HT1080 (cell line): ENCODE results near the gene RILP. TPM values are rescaled to one million over a fixed set of nuclear protein-coding genes. Genes with fewer than 3 reads are reported as not detected.

Experiments
- DNase-seq: peaks from one replicate; pipeline ENCODE4 v3.0.0-alpha.2; 2015; ENCODE audit warnings: low read depth
- total RNA-seq: library from RNA; depleted of rRNA; stranded (reverse); fragments of >200 nt; shearing (Covaris generic); gene quantifications from 2 replicates; pipeline ENCODE4 v1.2.3, GENCODE V29; 2014

Gene RILP
- total RNA-seq, 1 experiment from 2014 or later: 8.0 TPM

- peak; percentile 49 for DNase-seq
These were observed 20.0 kb downstream of the RILP start for GRCh38 chr17:1629504-1630310.

- DNase-seq: peak; percentile 94
These were observed 20.7 kb downstream of the RILP start for GRCh38 chr17:1628856-1629503.

DNA sequence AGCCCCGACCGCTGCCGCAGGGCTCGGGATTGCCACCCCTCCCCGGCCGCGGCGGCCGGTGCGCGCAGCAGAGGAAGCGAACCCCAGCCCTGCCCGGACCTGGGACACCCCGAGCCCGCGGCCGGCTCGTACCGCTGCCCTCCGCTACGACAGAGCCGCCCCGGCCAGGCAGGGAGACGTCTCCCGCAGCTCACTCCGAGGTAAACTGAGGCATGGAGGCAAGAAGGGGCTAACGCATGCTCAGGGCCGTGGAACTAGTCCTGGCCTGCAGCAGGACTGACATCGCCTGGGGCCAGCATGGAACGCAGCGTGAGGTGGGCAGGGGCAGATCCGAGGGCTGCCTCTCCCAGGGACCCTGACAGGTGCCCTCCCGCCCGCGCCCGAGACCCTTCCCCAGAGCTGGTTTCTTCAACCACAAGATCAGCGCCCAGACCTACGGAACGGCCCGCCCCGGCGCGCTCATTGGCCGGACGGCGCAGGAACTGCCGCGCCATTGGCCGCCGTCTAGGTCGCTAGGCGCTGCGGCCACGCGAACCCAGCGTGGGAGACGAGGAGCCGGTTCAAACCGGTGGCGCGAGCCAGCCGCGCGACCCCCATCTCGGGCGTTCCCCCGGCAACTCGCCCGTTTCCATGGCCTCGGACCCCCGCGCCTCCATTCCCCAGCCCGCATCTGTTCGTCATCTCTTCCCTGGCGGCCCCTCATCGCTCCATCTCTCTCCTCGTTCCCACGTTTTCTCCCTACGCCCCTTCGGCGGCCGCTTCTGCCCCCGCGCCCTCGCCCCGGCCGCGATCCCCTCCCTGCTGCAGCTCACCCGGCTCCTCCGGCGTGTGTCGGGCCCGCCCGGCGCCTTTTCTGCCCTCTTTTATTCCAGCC, 21.4 kb downstream of the RILP start, which contains the start of gene SLC43A2:
Gene SLC43A2 (minus strand): TSS at position 853 of the 874 bp plus-strand sequence. CDS start 960 bp downstream, outside the sequence.
- peak; percentile 66 for DNase-seq

DNA sequence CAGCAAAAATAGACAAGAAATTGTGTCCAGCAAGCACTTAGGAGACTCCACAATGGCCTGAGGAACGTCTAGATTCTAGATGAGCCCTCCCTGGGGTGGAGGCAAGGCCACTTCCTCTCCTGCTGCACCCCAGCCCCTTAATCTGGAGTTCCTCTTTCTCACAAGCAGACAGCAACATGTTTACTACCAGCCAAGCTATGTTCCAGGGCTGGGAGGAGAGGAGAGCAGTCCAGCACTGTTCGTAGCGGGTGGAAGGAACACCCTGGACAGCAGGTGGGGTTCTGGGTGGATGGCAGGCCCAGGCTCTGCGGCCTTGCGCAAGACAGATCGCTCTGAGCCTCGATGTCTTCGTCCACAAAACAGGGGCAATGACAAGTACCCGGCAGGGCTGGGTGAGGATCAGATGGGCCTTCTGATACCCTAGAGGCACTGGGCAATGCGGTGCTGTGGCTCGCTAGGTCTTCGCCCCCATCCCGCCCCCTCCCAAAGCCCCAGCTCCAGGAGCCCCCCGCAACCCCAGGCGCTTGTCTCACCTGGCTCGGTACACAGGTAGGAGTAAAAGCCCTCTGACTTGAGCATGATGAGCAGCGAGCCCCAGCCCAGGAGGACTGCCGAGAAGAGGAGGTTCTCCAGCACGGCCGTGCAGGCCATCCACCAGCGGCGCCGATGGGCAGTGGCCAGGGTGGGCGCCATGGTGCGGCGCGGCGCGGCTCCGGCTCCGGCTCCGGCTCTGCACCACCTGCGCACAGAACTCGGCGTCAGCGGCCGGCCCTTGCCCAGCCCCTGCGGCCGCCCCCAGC, 22.3 kb downstream of the RILP start:
- no peak for DNase-seq

DNA sequence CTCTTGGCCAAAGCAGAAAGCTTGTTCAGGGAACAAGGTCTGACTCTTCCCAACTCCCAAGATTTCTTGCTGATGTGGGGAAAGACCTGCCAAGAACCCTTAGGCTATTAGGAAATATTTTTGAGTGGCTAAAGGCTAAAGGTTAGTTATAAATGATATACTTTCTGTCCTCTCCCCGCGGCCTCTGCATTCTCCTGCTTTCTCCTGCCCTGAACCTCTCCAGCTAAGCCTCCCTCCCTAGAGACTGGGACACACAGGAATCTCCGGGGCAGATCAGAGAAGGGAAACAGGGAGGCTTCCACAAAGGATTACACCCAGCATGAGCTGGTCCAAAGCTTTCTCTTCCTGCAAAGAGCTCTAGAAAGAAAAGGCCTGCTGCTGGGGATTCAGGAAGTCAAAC, 23.3 kb downstream of the RILP start:
- DNase-seq: no peak

DNA sequence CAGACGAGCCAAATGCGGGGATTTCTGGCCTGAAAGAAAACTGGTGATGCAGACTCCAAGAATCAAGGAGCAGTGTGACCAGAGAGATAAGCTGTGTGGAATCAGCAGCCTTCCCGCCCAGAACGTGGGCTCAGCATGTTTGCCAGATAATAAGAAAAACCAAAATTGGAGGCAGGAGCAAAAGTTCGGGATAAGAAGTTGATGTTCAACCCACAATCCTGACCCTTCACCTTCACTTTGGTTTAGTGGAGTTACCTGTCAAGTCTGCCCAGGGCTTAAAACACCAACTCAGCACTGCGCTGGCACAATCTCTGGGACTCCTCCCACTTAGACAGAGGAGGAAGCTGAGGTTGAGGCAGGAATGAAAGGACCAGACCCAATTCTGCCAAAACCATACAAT, 24.1 kb downstream of the RILP start:
- no peak for DNase-seq

DNA sequence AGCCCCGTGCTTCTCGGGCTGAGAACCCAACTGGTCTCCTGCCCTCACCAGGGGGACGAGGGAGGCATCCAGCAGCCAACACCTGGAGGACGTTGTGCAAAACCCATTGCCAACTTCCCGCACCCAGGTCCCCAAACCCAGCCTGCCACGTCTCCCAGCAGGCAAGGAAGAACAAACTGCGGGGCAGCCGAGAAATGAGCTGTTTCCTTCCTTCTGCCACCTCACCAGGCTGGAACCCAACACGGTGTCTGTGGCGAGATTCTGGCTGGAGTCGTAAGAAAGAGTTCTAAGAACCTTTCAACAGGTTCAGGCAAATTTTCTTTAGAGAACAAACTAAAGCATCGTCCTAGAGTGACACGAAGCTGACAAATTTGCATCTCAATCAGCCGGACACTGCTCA, 24.6 kb downstream of the RILP start:
- DNase-seq: no peak

DNA sequence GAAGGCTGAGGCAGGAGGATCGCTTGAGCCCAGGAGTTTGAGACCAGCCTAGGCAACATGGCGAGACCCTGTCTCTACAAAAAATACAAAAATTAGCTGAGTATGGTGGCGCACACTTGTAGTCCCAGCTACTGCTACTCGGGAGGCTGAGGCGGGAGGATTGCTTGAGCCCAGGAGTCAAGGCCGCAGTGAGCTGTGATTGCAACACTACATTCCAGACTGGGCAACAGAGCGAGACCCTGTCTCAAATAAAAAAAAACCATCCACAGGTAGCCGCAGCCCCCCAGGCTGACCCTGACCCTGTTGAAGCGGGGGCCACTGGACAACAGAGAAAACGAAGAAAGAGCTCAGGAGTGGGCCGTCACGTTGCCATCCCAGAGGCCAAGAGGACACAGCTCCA, 25.0 kb downstream of the RILP start:
- no peak for DNase-seq

DNA sequence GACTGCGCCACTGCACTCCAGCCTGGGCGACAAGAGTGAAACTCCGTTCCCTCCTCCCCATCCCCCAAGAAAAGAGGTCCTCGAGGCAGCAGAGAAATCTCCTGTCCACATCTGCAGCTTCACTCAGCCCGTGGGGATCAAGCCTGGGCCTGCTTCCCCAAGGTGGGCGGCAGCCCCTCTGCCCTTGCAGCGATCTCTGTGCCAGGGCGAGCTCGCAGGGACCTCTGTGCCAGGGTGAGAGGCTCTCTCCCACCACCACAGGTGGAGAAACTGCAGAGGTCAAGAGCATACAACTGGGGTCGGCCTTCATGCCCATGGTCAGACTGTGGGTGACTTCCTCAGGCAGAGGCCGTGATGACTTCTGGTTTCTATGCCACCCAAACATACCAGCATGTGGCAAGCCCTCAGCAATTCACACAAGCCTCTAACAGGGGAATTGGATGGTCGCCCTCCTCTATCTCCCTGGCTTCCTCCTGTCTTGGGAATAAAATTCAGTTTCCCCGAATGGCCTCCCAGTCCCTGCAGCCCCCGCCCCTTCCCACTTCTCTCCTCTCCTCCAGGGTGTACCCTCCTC, 26.5 kb downstream of the RILP start:
- DNase-seq: no peak

- DNase-seq: no peak
These were observed 28.3 kb downstream of the RILP start for GRCh38 chr17:1621273-1621954.

GRCh38 chr17:1620486-1620885, 29.2 kb downstream of the RILP start:
- DNase-seq: no peak

DNA sequence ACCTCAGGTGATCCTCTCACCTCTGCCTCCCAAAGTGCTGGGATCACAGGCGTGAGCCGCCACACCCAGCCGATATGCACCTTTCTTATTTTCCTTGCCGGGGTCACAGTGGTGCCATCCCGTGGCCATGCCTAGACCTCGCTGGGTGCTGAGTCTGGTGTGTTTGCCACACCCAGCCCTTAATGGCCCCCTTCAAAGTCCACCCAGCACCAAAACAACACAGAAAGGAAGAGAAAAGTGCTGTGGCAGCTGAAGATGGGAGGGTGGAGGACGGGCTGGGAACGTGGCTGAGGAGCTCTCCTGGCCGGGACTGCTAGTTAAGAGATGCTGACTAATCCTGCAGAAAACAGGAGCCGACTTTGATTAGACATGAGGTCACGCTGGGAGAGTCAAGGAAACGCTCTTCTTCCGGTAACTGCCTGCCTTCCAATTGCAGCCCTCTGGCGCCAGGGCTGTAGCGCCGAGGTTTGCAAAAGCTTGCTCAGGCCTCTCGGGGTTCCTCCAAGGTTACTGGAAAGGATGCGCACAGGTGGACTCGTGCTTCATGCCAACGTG, 32.0 kb downstream of the RILP start:
- DNase-seq: peak; percentile 90

DNA sequence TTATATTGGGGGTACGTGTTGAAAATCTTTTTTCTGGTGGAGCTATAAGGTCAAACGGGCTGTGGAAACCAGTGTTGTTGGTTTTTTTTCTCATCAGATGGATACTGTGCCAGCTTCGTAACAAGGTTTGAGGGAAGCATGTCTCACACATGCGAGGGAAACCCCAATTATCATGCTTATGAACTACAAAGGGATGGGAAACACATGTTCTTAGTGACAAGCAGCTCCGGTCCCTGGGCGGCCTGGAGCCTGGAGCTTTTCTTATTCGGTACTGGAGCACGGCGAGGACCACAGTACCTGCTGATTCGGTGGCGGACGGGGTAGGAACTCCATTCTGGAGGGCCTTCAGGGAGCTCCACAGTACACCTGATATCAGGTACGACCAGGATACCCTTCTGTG, 33.6 kb downstream of the RILP start:
- DNase-seq: no peak

DNA sequence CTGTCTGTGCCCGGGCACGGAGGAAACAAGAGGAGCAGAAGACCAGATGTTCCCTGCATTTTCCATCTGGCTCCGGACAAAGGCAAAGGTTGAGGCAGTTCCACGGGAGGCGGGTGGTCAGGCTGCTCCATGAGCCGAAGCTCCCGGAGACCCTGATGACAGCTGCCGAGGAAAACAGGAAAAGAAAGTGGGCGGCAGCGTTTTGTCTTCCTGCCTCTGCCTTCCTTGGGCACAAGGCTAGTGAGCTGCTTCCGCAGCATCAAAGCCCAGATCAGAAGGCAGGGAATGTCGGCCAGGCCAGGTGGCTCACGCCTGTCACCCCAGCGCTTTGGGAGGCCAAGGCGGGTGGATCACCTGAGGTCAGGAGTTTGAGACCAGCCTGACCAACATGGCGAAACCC, 37.3 kb downstream of the RILP start:
- DNase-seq: no peak

- no peak for DNase-seq
These were observed 38.0 kb downstream of the RILP start for GRCh38 chr17:1611715-1612114.

DNA sequence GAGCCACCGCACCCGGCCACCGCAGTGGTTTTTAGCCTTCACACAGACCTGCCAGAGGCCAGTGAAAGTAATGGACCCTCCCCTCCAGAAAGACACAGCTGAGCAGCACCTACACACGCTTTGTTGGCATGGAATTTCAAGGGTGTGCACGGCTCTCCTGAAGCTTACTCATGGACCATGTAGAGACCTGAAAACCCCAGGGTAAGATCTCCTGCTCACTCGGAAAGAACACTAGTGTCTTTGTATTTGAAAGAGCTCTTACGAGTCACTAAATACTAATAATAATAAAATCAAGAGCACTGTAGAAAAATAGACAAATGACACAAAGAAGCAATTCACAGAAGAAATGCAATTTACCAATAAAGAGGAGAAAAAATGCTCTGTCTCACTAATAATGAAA, 41.0 kb downstream of the RILP start:
- DNase-seq: no peak

DNA sequence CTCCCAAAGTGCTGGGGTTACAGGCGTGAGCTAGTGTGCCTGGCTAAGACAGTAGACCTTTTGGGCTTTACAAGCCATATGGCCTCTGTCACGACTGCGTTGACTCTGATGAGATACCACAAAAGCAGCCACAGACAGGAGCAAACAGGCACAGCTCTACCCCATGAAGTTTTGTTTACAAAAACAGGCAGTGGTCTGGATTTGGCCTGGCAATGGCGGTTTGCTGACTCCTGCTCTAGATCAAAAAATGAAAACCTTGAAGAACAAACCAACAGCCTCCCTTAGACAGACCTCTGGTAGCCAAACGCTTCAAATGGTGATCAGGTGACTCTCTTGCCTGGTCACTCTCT, 41.7 kb downstream of the RILP start:
- no peak for DNase-seq

GRCh38 chr17:1606352-1606985, 43.2 kb downstream of the RILP start:
- no peak for DNase-seq

DNA sequence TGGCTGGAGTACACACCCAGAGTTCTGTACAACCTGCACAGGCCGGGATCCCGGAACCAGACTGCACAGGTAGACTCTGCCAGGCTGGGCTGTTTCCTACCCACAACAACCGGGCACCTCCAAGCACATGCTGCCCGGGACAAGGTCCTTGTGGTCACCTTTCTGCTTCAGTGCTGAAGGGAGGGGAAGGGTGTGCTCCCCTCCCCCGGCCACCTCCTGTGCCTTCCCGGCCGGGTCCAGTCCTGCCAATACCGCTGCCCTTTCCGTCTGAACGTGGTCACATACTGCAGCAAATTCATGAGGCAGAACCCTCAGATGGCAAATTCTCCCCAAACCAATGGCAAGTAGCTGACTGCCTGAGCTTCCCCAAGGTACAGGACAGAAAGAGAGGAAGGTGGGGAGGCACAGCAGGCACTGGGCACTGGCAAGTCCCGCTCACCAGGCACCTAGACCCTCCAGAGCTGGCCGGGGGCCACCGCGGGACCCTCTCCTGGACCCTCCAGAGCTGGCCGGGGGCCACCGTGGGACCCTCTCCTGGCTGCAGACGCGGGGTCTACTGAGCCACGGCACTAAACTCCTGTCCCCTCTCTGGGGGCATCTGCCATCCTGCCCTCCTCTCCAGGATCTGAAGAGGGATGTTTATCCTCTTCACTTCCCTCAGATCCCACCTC, 43.9 kb downstream of the RILP start:
- DNase-seq: no peak
